GM19035 (cell line): ENCODE results near the gene GPC5.
"Not testable (repeated sequence)": the region's sequence is repeated elsewhere in the genome, so short reads cannot be mapped to it uniquely, and the experiment has no call there.

Experiments
- ATAC-seq: cut with Tn5 transposase; IDR thresholded peaks from one replicate; pipeline ENCODE4 v1.9.1; 2021; ENCODE audit not compliant: unreplicated experiment

GPC5 gene

DNA sequence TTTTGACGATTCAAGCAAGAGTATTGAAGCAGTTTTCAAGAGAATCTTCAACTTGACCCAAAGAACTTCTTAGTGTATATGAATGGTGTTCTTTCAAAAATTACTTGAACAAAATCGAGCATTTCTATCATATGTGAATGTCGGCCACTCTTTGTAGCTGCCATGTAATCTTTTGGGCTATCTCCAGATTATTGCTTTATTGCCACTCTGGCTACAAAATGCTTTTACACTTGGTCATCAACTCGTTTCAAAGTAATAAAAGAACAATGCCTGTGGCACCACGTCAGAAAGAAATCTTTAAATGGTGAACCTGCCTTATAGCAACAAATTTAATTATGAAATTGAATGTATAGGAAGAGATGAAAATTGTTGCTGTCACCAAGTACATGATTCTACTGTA is 834.5 kb downstream of the GPC5 start:
- no peak for ATAC-seq

DNA sequence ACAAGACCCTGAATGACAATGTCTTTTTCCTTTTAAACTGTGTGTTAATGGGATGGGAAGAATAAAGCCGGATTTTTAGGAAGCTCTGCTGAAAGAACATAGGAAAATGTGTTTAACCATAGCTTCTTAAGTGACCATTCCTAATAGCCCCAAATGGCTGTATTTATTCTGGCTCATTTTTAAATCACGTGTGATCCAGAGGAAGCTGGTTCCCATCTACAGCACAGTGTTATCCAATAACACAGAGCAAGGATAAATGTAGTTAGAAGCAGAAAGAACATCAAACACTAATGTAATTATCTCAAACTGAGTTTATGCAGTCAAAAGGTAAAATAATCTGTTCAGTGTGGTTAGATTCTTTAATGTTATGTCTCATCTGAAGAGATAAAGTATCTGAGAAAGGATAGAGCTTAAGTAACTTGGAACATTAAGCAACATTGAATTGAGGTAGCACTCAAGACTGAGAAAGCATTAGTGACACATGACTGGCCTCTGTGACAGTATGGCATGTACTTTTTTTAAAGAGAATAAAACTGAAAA is 853.3 kb downstream of the GPC5 start:
- no peak for ATAC-seq

DNA sequence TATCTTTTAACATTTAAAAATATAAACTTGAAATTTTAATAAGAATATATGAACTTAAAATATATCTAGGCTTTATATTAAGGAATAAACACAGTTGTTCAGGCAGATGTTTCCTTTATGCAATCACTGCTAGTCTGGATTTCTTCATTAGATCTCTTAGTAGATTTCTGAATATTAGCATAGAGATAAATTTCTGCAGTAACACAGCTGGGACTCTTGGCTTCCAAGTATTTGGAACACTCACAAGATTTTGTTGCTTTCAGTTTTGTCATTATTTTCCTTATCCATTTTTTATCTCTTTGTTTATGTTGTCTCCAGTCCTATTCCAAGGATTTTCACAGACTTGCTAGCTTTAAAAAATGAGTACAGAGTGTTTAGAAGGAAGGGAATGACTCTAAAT is 857.1 kb downstream of the GPC5 start:
- ATAC-seq, result no peak

DNA sequence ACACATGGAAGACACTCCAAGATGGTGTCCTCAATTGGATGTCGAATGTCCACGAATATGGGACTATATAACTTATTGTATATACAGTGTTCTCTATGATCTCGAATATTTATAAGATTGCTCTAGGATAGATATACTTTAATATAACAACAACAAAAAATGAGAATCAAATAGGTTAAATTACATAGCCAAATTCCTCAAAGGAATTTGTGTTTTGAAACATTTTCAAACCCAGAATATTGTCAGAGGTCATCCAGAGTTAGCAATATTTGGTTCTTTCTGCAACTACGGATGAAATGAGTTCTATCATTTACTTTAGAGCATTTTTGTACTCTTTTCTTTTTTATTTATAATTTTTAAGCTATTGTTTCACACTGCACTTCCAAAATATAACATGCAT is 857.8 kb downstream of the GPC5 start:
- ATAC-seq, result no peak

DNA sequence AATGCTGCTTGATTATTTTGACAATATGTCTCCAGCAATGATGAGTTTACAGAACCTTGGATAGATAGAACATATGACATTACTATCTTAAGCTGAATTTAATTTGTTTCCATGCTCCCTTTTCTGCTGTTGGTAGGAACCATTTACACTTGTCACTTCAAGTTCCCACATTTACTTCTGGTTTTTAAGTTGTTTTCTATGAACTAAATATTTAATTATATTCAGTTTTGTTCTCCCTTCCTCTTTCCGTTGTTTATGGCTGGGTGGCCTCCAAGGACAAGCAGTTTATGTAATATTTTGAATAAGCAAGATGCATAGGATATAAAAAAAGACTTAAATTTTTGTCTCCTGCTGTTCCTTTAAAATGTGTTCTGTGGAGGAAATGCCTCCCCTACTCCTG is 860.6 kb downstream of the GPC5 start:
- no peak for ATAC-seq

DNA sequence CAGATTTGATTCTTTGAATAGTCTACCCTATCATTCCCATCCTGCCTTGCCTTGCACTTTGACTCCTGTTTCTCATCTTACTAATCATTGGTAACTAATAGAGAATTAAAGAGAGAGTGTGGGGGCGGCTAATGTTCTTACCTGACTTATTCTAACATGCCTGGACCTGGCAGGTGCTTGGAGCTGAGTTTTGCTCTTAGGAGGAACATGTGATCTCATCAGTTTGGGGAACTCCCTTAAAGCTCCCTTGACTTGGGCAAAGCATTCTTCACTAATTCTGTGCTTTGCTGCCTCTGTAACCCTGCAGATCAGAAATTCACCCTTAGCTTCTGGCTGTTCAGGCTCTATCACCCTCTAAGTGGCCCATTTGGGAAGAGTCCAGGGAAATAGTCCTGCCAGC is 861.1 kb downstream of the GPC5 start:
- ATAC-seq, result no peak

DNA sequence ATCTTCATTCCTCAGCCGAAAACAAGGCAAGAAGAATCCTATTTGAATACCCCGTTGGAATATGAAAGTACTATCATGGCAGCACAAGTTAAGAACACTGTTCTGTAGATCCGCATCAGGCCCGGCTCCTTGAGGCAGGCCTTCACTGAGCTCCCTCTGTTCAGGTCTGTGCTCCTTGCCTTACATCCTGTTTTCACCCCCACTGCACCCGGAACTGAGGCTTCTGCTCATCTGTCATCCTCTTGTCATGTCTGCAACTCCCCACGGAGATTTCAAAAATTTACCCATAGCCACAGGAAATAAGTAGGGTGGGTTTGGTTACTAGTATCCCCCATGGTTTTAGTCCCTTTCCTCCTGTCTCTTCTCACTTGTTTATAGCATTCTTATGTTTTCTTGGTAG is 861.9 kb downstream of the GPC5 start:
- ATAC-seq, result no peak

DNA sequence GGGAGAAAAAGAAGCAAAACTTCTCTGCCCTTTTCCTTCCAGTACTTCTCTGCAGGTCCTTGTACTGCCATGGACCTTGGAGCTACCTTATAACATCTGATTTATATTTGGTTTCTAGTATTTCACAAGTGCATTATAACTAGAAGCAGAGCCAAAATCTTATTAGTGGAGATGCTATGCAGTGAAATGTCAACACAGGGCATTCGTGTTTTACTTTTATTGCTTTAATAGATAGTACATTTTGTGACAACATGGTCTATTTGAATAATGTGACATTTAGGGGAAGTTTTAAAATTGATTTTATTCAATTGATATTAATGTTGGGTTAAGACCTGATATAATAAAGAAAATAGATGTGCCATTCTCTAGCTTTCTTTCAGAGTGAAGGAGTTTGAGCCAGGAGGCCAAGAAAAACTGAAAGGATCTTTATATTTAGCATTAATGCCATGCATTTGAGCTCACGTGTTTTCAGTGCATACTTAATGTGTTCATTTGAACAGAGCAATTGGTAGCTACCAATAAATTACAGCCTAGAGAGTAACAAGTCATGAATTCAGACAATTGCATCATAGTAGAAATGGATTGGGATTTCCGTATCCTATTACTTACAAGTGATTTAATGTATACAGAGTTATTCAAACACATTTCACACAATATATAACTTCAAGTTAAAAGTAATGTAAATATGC is 863.8 kb downstream of the GPC5 start:
- no peak for ATAC-seq

DNA sequence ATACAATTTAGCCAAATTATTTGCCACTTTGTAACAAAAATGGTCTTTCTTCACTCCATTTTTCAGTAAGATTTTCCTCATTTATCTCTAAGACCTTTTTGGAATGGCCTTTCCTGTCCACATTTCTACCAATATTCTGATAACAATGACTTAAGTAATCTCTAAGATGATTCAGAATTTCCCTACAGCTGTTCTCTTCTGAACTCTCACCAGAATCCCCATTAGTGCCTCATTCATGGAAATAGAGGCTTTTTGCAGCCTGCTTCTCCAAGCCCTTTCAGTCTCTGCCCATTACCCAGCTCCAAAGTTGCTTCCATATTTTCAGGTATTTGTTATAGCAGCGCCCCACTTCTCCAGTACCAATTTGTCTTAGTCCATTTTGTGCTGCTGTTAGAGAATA is 867.0 kb downstream of the GPC5 start:
- ATAC-seq, result no peak

DNA sequence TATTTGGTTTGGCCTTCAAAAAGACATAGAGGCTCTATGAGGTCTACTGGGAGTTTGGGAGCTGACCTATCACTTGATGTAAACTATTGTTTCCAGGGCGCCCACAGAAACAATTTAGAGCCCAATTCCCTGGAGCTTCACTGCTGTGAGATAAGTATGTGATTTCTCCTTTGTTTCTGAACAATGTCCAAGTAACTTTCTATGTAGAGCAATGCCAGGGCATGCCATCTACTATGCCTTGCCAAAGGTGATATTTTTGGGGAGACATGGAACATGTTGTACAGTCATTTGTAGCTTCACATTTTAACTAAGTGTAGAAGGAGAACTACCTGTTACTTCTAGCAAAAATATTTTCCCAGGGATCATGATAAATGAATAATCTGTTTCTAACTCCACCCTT is 872.6 kb downstream of the GPC5 start:
- no peak for ATAC-seq

DNA sequence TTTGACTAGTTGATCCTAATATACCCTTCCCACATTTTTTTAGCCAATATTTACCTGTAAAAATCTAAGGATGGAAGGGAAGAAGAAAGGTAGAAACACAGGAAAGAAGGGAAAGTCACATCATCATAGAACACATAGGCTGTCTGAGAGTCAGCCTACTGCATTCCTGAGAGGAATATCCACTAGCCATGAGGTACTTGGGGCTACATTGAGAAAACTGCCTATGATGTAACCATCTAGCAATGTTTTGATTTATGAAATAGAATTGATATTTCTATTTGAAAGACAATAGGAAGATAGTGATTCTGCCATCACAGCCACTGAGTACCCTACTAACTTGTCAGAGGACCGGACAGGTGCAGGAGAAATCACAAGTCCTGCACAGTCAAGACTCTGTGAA is 873.8 kb downstream of the GPC5 start:
- ATAC-seq, result no peak

DNA sequence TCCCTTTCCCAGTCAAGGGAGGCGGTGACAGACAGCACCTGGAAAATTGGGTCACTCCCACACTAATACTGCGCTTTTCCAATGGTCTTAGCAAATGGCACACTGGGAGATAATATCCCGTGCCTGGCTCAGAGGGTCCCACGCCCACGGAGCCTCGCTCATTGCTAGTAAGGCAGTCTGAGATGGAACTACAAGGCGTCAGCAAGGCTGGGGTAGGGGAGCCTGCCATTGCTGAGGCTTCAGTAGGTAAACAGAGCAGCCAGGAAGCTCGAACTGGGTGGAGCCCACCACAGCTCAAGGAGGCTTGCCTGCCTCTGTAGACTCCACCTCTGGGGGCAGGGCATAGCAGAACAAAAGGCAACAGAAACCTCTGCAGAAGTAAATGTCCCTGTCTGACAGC is 882.6 kb downstream of the GPC5 start:
- not testable (repeated sequence) for ATAC-seq

DNA sequence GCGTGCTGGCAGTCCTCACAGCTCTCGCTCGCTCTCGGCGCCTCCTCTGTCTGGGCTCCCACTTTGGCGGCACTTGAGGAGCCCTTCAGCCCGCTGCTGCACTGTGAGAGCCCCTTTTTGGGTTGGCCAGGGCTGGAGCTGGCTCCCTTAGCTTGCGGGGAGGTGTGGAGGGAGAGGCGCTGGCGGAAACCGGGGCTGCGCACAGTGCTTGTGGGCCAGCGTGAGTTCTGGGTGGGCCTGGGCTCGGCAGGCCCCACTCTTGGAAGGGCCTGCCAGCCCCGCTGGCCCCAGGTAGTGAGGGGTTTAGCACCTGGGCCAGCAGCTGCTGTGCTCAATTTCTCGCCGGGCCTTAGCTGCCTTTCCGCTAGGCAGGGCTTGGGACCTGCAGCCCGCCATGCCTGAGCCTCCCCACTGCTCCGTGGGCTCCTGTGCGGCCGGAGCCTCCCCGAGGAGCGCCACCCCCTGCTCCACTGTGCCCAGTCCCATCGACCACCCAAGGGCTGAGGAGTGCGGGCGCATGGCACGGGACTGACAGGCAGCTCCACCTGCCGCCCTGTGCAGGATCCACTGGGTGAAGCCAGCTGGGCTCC is 892.4 kb downstream of the GPC5 start:
- ATAC-seq, result not testable (repeated sequence)

DNA sequence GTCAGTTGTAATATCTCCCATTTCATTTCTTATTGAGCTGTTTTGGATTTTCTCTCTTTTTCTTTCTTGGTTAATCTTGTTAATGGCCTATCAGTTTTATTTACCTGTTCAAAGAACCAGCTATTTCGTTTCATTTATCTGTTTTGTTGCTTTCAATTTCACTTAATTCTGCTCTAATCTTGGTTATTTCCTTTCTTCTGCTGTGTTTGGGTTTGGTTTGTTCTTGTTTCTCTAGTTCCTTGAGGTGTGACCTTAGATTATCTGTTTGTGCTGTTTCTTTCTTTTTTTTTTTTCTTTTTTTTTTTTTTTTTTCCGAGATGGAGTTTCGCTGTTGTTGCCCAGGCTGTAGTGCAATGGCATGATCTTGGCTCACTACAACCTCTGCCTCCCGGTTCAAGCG is 896.1 kb downstream of the GPC5 start:
- not testable (repeated sequence) for ATAC-seq

DNA sequence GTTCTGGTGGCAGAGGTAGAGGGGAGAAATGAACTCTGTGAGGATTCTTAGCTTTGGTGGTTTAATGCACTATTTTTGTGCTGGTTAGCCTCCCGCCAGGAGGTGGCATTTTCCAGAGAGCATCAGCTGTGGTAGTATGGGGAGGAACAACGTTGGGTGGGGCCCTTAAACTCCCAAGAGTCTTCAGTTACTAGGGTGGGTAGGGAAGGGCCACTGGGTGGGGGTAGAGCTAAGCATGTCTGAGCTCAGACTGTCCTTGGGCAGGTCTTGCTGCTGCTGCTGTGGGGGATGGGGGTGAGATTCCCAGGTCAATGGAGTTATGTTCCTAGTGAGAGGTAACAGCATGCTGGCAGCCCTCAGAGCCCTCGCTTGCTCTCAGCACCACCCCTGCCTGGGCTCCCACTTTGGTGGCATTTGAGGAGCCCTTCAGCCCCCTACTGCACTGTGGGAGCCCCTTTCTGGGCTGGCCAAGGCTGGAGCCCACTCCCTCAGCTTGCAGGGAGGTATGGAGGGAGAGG is 897.8 kb downstream of the GPC5 start:
- ATAC-seq, result not testable (repeated sequence)

DNA sequence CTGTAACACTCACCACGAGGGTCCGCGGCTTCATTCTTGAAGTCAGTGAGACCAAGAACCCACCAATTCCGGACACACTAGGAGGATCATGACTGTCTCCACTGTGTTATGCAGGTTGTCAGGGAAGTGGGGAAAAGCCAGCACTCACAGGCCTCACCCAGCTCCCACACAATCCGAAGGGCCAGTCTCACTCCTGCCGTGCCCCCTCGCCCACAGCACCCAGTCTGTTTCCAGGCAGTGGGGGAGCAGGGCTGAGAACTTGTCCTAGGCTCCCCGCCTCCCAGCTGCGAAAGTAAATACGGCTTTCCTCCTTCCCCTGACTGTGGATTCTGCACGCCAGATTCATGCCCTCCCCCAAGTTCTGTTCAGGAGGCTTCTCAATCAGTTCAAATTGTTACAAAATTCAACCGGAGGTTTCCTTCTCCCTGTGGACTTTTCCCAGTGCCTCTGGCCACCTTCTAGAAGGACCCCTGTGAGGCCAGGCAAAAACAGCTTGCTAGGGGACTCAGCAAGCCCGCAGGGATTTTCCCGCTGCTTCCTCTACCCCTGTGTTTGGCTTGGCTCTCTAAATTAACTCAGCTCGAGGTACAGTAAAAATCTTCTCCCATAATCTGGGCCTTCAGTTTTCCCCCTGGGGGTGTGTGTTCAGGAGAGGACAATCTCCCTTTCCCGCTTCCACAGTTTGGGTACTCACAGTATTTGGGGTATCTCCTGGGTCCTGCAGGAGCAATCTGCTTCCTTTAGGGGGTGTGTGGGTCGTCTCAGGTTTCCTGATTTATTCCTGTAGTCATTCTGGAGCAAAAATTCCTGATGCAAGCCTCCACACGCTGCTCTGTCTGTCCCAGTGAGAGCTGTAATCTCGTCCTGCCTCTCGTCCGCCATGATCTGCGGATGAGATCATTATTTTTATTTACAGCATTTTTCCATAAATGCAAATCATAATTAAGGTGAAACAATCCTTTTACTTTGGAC is 899.8 kb downstream of the GPC5 start:
- ATAC-seq, result no peak

DNA sequence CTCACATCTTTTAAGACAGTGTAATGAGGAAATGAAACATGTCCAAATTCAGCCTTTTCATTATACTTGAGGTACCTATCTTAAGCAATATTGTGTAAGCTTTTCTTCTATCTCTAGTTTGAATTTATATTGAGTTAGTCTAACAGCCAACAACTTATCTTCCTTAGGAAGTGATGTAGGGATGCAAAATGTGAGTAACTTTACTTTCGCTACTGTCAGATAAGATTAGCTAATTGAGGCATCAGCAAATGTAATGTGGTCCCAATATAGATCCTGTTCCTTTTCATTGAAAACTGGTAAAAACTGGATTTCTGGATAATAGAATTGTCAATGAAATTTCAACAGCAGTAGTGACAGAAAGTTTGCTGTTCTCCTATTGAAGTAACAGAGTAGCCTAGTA is 902.2 kb downstream of the GPC5 start:
- no peak for ATAC-seq

DNA sequence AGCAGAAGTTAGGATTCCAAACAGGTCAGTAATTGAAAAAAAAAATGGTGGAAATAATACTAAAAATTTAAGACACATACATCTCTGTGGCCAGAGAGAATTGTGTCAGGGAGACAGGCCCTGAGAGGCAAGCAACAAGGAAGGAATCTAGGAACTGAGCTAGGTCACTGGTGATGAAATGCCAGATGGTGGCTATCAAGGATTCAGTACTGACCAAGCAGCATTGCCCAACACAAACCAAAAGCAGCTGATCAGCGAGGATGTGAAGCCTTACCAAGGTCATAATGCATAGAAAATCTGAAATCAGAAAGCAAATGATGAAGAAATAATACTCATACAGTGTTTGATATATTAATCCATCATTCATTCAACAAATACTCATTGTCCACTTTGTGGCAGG is 905.0 kb downstream of the GPC5 start:
- no peak for ATAC-seq

DNA sequence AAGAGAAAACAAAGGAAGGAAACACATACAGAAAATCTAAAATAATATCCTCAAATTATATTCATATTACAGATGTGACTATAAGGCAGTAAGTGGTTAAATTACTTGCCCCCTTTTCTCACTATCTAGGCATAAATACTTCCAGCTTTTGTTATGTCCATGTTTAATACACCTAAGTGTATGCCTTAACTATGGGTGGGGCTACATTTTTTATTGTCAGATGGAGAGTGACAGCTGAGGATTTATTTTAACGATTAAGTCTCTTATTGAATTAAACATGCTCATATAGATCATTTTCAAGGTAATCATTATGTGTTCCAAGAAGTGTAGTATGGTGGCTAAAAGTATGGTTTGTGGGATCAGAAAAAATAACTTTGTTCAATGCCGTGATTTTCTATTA is 909.3 kb downstream of the GPC5 start:
- no peak for ATAC-seq

DNA sequence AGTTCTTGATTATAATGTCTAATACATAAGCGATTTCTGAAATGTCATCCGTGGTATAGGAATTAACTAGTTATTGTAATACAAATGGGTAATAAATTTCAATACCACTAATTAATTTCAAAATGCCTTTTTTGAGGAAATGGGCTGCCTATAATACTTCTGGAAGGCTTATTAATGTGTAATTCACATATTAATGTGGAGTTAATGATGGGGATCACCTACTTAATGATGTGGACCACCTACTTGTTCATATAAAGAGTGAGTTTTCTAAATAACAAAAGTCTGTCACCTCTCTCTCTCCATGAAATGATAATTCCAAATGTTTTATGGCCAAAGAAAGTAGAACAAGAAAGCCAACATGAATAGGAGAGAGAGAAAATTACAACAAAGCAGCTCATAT is 914.4 kb downstream of the GPC5 start:
- no peak for ATAC-seq

DNA sequence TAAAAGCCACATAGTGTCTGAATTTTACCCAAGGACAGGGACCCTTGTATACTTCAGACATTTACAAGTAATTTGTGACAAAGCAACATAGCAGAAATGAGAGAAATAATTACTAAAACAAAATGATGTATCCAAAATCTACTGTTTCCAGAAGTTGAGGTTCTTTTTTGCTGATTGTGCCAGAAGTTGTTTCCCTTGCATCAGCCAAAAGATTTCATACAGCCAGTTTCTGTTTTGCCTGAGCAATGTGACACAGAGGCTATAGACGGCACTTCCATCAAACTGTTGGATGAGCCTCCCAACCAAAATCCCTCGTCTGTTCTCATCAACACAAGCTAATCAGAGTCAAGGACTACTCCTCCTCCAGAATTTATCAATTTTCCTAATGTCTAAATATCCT is 915.0 kb downstream of the GPC5 start:
- no peak for ATAC-seq
